Measurements from ENCODE around the gene COPG2.

GRCh38 chr7:130697820-130698219 lies 29.3 kb upstream of the COPG2 start:
- TF ChIP-seq POLR2AphosphoS5 (IDR thresholded peaks at IDR 0.05; ENCODE audit: insufficient read depth in 1 of 2, low read depth in 1 of 2) = no peak
- TF ChIP-seq, protein P1, sequence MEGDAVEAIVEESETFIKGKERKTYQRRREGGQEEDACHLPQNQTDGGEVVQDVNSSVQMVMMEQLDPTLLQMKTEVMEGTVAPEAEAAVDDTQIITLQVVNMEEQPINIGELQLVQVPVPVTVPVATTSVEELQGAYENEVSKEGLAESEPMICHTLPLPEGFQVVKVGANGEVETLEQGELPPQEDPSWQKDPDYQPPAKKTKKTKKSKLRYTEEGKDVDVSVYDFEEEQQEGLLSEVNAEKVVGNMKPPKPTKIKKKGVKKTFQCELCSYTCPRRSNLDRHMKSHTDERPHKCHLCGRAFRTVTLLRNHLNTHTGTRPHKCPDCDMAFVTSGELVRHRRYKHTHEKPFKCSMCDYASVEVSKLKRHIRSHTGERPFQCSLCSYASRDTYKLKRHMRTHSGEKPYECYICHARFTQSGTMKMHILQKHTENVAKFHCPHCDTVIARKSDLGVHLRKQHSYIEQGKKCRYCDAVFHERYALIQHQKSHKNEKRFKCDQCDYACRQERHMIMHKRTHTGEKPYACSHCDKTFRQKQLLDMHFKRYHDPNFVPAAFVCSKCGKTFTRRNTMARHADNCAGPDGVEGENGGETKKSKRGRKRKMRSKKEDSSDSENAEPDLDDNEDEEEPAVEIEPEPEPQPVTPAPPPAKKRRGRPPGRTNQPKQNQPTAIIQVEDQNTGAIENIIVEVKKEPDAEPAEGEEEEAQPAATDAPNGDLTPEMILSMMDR (IDR thresholded peaks at IDR 0.05) = no peak
